A204.1 (cell line): Measurements from ENCODE around the gene WDR38.

ENCODE experiments used
- FAIRE-seq: peaks from 2 replicates; lab custom pipeline; 2012; peaks lifted over from hg19 to GRCh38; lab: Jason Lieb, UNC

The WDR38 gene

GRCh38 chr9:124885551-124885950 lies 32.3 kb downstream of the WDR38 start:
- FAIRE-seq: no peak

DNA sequence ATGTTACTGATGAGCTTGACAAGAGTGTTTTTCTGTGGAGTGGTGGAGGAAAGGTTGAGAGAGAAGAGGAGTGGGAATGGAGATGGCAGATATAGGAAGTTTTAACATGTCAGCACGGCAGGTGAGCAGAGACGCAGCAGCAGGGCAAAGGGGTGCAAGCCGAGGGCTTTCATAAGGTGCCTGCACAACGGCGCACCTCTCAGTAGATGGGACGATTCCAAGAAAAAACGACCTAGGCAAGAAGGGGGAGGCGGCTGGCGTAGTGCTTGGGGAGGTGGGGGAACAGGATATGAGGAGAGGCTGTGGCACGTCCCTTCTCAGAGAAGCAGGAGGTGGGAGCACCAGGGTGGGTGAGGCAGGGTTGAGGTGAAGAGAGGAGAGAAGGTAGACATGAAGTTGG lies 33.2 kb downstream of the WDR38 start:
- no peak for FAIRE-seq

- no peak for FAIRE-seq
Observed at GRCh38 chr9:124886866-124887492, 33.7 kb downstream of the WDR38 start.

DNA sequence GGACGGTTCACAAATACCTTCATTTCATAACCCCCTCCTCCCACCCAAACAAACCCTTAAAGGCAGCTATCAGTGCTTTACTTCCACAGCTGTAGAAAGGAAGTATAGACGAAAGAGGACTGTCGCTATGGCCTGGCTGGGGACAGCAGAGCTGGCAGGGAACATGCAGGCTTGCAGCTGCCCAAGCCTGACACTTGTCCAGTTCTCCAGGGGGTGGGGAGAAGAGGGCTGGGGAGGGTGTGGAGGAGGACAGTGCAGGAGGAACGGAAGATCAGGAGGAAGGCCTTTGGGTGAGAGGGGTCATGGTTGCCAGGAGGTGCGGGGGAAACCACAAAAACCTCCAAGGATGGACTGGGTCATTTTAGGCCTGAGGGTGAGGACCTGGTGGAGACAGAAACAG lies 34.6 kb downstream of the WDR38 start:
- FAIRE-seq: no peak

DNA sequence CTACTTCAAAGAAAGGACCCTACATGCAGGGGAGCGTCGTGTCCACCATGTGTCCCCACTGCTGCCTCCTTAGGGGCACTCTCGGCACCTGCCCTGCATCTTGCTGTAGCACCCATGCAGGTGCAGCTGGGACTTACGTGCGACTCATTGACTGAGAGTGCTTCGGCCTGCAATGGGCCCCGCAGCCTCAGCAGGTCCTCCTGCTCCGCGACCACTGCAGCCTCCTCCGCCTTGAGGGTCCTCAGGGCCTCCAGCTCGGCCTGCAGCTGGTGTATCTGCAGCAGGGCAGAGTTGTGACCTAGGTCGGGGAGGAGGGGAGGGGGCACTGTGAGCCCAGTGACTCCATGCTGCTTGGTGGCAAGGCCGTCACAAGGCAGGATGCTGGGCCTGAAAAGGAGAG lies 35.7 kb downstream of the WDR38 start:
- FAIRE-seq: no peak

- FAIRE-seq: no peak
Observed at GRCh38 chr9:124890179-124890578, 36.9 kb downstream of the WDR38 start.

GRCh38 chr9:124894035-124894740 lies 40.9 kb downstream of the WDR38 start:
- no peak for FAIRE-seq

GRCh38 chr9:124894741-124895170 lies 41.5 kb downstream of the WDR38 start:
- FAIRE-seq: no peak

DNA sequence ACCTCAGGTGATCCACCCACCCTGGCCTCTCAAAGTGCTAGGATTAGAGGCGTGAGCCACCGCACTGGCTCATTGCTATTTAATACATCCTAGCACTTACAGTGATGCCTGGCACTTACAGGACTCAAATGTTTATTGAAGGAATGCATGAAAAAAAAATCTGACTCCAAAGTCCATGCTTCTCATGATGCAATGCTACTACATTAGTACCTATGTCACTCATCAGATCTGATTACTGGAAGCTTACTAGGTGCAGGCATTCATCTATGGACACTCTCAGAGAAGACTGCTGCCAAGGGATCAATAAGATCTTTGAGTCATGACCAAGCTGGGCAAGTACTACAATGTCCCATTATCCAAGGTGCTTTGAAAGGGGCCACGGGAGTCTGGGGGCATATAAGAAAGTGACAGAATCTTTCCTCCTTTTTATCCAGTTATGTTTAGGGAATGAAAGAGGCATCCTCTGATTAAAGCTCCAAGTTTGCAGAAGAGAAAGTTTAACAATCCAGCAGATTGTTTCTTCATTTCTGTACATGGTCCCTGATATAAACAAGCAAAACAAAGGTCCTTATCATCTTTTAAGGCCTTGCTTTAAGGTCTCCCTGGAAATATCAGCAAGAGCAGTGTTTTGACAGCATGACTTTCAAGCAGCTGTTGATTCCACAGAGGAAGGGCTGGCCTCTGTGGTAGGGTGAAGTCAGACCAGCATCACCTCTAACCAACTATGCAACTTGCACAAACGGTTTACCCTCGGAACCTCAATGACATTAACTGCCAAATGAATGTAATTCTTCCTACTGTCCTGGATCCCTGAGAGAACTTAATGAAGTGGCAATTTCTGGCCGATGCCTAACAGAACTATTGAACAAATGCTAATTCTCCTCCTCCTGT lies 44.6 kb downstream of the WDR38 start:
- no peak for FAIRE-seq

- FAIRE-seq: no peak
Observed at GRCh38 chr9:124899845-124900244, 46.6 kb downstream of the WDR38 start.

- FAIRE-seq: no peak
Observed at GRCh38 chr9:124906966-124907365, 53.7 kb downstream of the WDR38 start.
